ENCODE data around the gene KCNQ1OT1.

Gene KCNQ1OT1

GRCh38 chr11:2701230-2701629 lies 1.4 kb upstream of the KCNQ1OT1 start:
- no peak for DNase-seq

- peak; percentile 67 for DNase-seq
Measured at GRCh38 chr11:2700415-2701211, 819 bp upstream of the KCNQ1OT1 start.

- DNase-seq, result peak; percentile 34
Measured at GRCh38 chr11:2699185-2699530, 636 bp downstream of the KCNQ1OT1 start.

- DNase-seq, result no peak
Measured at GRCh38 chr11:2698386-2699184, 1.2 kb downstream of the KCNQ1OT1 start.

- no peak for DNase-seq
Measured at GRCh38 chr11:2697866-2698265, 1.9 kb downstream of the KCNQ1OT1 start.

- DNase-seq, result no peak
Measured at GRCh38 chr11:2696455-2696854, 3.3 kb downstream of the KCNQ1OT1 start.

GRCh38 chr11:2694995-2695939 lies 4.5 kb downstream of the KCNQ1OT1 start:
- no peak for DNase-seq

- DNase-seq, result no peak
Measured at GRCh38 chr11:2694495-2694894, 5.3 kb downstream of the KCNQ1OT1 start.

GRCh38 chr11:2693271-2694261 lies 6.2 kb downstream of the KCNQ1OT1 start:
- DNase-seq, result no peak

- DNase-seq, result no peak
Measured at GRCh38 chr11:2691991-2692875, 7.6 kb downstream of the KCNQ1OT1 start.

- no peak for DNase-seq
Measured at GRCh38 chr11:2691355-2691761, 8.4 kb downstream of the KCNQ1OT1 start.

GRCh38 chr11:2690596-2691354 lies 9.0 kb downstream of the KCNQ1OT1 start:
- no peak for DNase-seq

- no peak for DNase-seq
Measured at GRCh38 chr11:2689651-2690575, 9.9 kb downstream of the KCNQ1OT1 start.

GRCh38 chr11:2688381-2689231 lies 11.2 kb downstream of the KCNQ1OT1 start:
- DNase-seq, result no peak

GRCh38 chr11:2687782-2688191 lies 12.0 kb downstream of the KCNQ1OT1 start:
- no peak for DNase-seq

GRCh38 chr11:2687223-2687530 lies 12.6 kb downstream of the KCNQ1OT1 start:
- DNase-seq, result no peak

GRCh38 chr11:2686360-2687222 lies 13.2 kb downstream of the KCNQ1OT1 start:
- no peak for DNase-seq
